ENCODE results near the gene LRP1-AS.

The LRP1-AS gene

DNA sequence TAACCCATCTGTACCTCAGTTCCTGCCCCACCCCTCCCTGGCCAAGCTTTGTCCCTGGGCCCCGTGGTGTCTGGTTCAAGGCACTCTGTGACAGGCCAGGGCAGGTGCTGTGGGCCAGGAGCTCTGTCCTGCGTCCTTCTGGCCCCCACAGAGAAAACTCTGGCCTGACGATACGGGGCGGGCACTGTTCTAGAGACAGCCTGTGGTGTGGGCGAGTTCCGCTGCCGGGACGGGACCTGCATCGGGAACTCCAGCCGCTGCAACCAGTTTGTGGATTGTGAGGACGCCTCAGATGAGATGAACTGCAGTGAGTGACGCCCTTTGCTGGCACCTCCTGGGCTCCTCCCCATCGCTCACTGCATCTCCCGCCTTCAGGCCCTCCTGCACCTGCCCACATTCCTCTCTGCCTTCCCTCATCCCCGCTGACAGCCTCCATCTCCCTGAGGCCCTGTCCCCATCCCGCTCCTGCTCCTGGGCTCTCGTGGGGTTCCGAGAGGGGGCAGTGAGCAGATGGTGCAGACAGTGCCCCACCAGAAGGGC is 46.4 kb upstream of the LRP1-AS start:
- no peak for DNase-seq (ENCODE audit: low spot score)
- TF ChIP-seq, protein P1, sequence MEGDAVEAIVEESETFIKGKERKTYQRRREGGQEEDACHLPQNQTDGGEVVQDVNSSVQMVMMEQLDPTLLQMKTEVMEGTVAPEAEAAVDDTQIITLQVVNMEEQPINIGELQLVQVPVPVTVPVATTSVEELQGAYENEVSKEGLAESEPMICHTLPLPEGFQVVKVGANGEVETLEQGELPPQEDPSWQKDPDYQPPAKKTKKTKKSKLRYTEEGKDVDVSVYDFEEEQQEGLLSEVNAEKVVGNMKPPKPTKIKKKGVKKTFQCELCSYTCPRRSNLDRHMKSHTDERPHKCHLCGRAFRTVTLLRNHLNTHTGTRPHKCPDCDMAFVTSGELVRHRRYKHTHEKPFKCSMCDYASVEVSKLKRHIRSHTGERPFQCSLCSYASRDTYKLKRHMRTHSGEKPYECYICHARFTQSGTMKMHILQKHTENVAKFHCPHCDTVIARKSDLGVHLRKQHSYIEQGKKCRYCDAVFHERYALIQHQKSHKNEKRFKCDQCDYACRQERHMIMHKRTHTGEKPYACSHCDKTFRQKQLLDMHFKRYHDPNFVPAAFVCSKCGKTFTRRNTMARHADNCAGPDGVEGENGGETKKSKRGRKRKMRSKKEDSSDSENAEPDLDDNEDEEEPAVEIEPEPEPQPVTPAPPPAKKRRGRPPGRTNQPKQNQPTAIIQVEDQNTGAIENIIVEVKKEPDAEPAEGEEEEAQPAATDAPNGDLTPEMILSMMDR (IDR thresholded peaks at IDR 0.05; ENCODE audit: borderline replicate concordance, control extremely low read depth, extremely low read depth, insufficient read depth, missing control alignments) = no peak
- in situ Hi-C loops (cut with MboI; ENCODE audit: low sequenced_read_pairs, unreplicated experiment) = no loop called here

- no peak for DNase-seq (ENCODE audit: low spot score)
- TF ChIP-seq, protein P1 (IDR thresholded peaks at IDR 0.05; ENCODE audit: borderline replicate concordance, control extremely low read depth, extremely low read depth, insufficient read depth, missing control alignments) = no peak
- in situ Hi-C loops (cut with MboI; ENCODE audit: low sequenced_read_pairs, unreplicated experiment) = no loop called here
These were observed 45.5 kb upstream of the LRP1-AS start for GRCh38 chr12:57192920-57193319.

GRCh38 chr12:57191410-57191809 is 44.0 kb upstream of the LRP1-AS start:
- TF ChIP-seq, protein P1 (IDR thresholded peaks at IDR 0.05; ENCODE audit: borderline replicate concordance, control extremely low read depth, extremely low read depth, insufficient read depth, missing control alignments) = no peak
- no peak for DNase-seq (ENCODE audit: low spot score)
- in situ Hi-C loops (cut with MboI; ENCODE audit: low sequenced_read_pairs, unreplicated experiment) = no loop called here

GRCh38 chr12:57190821-57191220 is 43.4 kb upstream of the LRP1-AS start:
- in situ Hi-C loops (cut with MboI; ENCODE audit: low sequenced_read_pairs, unreplicated experiment) = no loop called here
- TF ChIP-seq, protein P1 (IDR thresholded peaks at IDR 0.05; ENCODE audit: borderline replicate concordance, control extremely low read depth, extremely low read depth, insufficient read depth, missing control alignments) = no peak
- no peak for DNase-seq (ENCODE audit: low spot score)

GRCh38 chr12:57190037-57190436 is 42.6 kb upstream of the LRP1-AS start:
- DNase-seq (ENCODE audit: low spot score) = no peak
- in situ Hi-C loops (cut with MboI; ENCODE audit: low sequenced_read_pairs, unreplicated experiment) = no loop called here
- TF ChIP-seq, protein P1 (IDR thresholded peaks at IDR 0.05; ENCODE audit: borderline replicate concordance, control extremely low read depth, extremely low read depth, insufficient read depth, missing control alignments) = no peak

DNA sequence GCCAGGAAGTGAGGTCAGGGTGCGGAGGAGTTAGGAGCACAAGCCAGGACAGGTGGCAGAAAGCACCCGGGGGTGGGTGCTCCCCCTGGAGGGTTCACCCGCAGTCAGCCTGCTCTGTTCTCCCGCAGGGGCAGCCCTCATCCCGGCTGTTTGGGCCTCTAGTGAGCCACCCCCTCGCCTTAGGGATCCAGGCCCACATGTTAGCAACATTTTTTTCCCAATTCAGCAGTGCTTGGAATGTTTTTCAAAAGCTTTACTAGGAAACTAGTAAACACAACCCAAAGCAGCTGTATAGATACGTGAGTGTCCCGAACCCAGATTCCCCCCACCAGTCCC is 40.6 kb upstream of the LRP1-AS start:
- no peak for DNase-seq (ENCODE audit: low spot score)
- in situ Hi-C loops (cut with MboI; ENCODE audit: low sequenced_read_pairs, unreplicated experiment) = no loop called here
- TF ChIP-seq, protein P1 (IDR thresholded peaks at IDR 0.05; ENCODE audit: borderline replicate concordance, control extremely low read depth, extremely low read depth, insufficient read depth, missing control alignments) = no peak

Measured in GM13976 (cell line).